Measurements from ENCODE around the gene PROK1. TPM values are rescaled to one million over a fixed set of nuclear protein-coding genes. Genes with fewer than 3 reads are reported as not detected.
"Not testable (repeated sequence)": the region's sequence is repeated elsewhere in the genome, so short reads cannot be mapped to it uniquely, and the experiment has no call there.

PROK1 gene
- total RNA-seq, 6 donors from 2014 or later = 0.33 TPM; not detected in 5

DNA sequence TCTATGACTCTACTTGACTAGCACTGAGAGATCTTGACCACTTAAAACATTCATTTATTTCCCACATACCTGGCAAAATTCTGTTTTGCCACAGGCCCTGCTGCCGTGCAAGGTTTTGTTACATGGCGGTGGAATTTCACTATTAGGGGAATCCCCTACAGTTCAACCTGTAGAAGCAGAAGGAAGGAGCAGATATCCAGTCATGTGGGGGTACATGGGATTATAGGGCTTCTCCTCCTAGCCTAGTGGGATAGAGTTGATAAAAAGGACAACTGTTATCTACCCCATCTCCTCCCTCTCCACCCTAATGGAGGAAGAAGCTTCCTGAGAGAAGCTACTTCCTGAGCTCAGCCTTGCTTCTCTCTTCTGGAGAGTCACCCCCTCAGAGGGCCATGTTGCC, 17.7 kb upstream of the PROK1 start:
- no peak overlapping the region for H3K4me3 ChIP-seq
- no peak for DNase-seq
- H3K27me3 ChIP-seq = no peaks in the 10 kb centered on the region
- no peaks in the 10 kb centered on the region for H3K9me3 ChIP-seq
- 51 to 79% methylated on average over 2 of the region's 2 CpGs for WGBS, 2 donors
- TF ChIP-seq POLR2AphosphoS5 (IDR thresholded peaks at IDR 0.05) = no peak
- no peak for TF ChIP-seq POLR2A (IDR thresholded peaks at IDR 0.05)
- TF ChIP-seq, protein P1, sequence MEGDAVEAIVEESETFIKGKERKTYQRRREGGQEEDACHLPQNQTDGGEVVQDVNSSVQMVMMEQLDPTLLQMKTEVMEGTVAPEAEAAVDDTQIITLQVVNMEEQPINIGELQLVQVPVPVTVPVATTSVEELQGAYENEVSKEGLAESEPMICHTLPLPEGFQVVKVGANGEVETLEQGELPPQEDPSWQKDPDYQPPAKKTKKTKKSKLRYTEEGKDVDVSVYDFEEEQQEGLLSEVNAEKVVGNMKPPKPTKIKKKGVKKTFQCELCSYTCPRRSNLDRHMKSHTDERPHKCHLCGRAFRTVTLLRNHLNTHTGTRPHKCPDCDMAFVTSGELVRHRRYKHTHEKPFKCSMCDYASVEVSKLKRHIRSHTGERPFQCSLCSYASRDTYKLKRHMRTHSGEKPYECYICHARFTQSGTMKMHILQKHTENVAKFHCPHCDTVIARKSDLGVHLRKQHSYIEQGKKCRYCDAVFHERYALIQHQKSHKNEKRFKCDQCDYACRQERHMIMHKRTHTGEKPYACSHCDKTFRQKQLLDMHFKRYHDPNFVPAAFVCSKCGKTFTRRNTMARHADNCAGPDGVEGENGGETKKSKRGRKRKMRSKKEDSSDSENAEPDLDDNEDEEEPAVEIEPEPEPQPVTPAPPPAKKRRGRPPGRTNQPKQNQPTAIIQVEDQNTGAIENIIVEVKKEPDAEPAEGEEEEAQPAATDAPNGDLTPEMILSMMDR (IDR thresholded peaks at IDR 0.05) = no peak
- no peak for TF ChIP-seq EP300 (IDR thresholded peaks at IDR 0.05)
- peak overlapping the region in 2 of 4 donors; percentile 26 to 65 for H3K27ac ChIP-seq
- H3K36me3 ChIP-seq = no peaks in the 10 kb centered on the region
- H3K4me1 ChIP-seq = peaks cover 7 to 15% (median 14%) of the 10 kb centered on the region in 4 donors
- peak in 1 of 2 donors; percentile 7 for ATAC-seq (ENCODE audit: low FRiP score in 2 of 2)

DNA sequence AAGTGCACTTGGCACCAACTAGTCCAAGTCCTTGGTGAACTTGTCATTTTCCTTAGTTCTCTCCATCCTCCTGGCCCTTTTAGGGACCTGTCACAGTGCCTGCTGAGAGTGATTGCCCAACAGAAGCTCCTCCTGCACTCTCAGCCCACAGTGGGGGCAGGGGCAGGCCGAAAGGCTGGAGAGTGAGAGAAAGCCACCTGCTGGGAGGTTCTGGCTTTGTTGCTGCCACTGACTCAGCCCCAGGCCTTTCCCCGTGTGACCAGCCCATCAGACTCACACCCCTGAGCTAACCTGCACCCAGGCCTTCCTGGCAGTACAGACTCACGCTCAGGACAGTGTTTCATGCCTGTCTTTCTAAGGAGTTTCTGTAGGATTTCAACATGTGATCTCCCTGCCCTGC, 17.1 kb upstream of the PROK1 start:
- ATAC-seq (ENCODE audit: low FRiP score in 2 of 2) = peak; percentile 77 to 88
- no peaks in the 10 kb centered on the region for H3K9me3 ChIP-seq
- DNase-seq = peak in 1 of 2 donors; percentile 90
- H3K27me3 ChIP-seq = no peaks in the 10 kb centered on the region
- TF ChIP-seq EP300 (IDR thresholded peaks at IDR 0.05) (no peak), POLR2AphosphoS5 (IDR thresholded peaks at IDR 0.05) (no peak), POLR2A (IDR thresholded peaks at IDR 0.05) (peak in 1 of 4 donors; percentile 25)
- TF ChIP-seq, protein P1 (IDR thresholded peaks at IDR 0.05) = peak in 3 of 6 experiments; percentile 38 to 59 (median 38)
- H3K4me1 ChIP-seq = peaks cover 7 to 15% (median 14%) of the 10 kb centered on the region in 4 donors
- H3K27ac ChIP-seq = peak overlapping the region in 2 of 4 donors; percentile 26 to 65
- 22 to 33% methylated on average over 3 of the region's 3 CpGs for WGBS, 2 donors
- no peak overlapping the region for H3K4me3 ChIP-seq
- H3K36me3 ChIP-seq = no peaks in the 10 kb centered on the region

DNA sequence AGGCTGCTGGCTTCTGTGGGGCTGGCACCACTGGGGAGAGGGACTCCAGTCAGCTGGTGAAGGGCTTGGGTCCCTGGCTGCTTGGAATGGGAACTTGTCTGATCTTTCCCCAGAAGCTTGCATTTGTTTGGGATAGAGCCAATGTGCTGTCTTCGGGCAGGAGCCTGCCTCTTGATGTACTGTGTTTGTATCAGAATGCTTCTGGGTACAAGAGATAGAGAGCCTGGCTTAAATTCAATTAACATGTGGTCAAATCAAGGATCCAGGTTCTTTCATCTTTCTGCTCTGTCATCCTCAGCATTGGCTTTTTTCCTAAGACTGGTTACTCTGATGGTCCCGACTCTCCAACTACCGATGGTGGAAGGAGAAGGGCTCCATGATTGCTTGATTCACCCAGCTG, 16.0 kb upstream of the PROK1 start:
- H3K9me3 ChIP-seq = no peaks in the 10 kb centered on the region
- TF ChIP-seq POLR2A (IDR thresholded peaks at IDR 0.05) (no peak), POLR2AphosphoS5 (IDR thresholded peaks at IDR 0.05) (no peak), EP300 (IDR thresholded peaks at IDR 0.05) (no peak)
- TF ChIP-seq, protein P1 (IDR thresholded peaks at IDR 0.05) = no peak
- H3K36me3 ChIP-seq = no peaks in the 10 kb centered on the region
- H3K4me3 ChIP-seq = no peak overlapping the region
- no peak overlapping the region for H3K27ac ChIP-seq
- no peaks in the 10 kb centered on the region for H3K27me3 ChIP-seq
- H3K4me1 ChIP-seq = peaks cover 7 to 15% (median 14%) of the 10 kb centered on the region in 4 donors
- DNase-seq (no peak), ATAC-seq (ENCODE audit: low FRiP score in 2 of 2) (no peak)
- 67 to 70% methylated on average over 3 of the region's 3 CpGs for WGBS, 2 donors

- no peaks in the 10 kb centered on the region for H3K9me3 ChIP-seq
- 70 to 80% methylated on average over 7 of the region's 7 CpGs for WGBS, 2 donors
- no peak for ATAC-seq (ENCODE audit: low FRiP score in 2 of 2)
Measured at GRCh38 chr1:110436635-110437034, 14.3 kb upstream of the PROK1 start.

DNA sequence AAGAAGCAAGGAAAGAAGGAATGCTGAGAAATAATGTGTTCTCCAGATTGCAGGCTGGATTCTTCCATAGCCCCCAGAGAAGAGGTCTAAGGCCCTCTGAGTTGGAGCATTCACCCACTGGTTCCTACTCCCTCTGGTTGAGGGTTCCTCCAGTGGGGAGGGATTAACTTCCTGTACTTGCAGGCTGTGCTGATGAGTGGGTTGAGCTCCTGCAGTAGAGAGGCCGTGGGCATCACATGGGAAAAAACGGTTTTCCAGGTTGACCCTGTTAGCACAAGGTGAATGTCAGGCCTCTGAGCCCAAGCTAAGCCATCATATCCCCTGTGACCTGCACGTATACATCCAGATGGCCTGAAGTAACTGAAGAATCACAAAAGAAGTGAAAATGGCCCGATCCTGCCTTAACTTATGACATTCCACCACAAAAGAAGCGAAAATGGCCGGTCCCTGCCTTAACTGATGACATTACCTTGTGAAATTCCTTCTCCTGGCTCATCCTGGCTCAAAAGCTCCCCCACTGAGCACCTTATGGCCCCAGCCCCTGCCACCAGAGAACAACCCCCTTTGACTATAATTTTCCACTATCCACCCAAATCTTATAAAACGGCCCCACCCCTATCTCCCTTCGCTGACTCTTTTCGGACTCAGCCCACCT, 13.2 kb upstream of the PROK1 start:
- WGBS, 2 donors = 73 to 92% methylated on average over 9 of the region's 9 CpGs
- H3K27me3 ChIP-seq; H3K27ac ChIP-seq; DNase-seq; ATAC-seq (ENCODE audit: low FRiP score in 2 of 2); H3K9me3 ChIP-seq; H3K4me3 ChIP-seq; H3K36me3 ChIP-seq: not testable (repeated sequence)
- peaks cover 14 to 35% (median 26%) of the 10 kb centered on the region in 4 donors for H3K4me1 ChIP-seq

More at GRCh38 chr1:110436635-110437034, 14.3 kb upstream of the PROK1 start:
- no peaks in the 10 kb centered on the region for H3K36me3 ChIP-seq
- H3K4me1 ChIP-seq = peaks cover 14 to 30% (median 23%) of the 10 kb centered on the region in 4 donors
- no peak overlapping the region for H3K4me3 ChIP-seq
- no peaks in the 10 kb centered on the region for H3K27me3 ChIP-seq
- no peak for DNase-seq
- H3K27ac ChIP-seq = no peak overlapping the region
- TF ChIP-seq POLR2A (IDR thresholded peaks at IDR 0.05) = no peak
- TF ChIP-seq EP300 (IDR thresholded peaks at IDR 0.05) = no peak
- TF ChIP-seq POLR2AphosphoS5 (IDR thresholded peaks at IDR 0.05) = no peak
- TF ChIP-seq, protein P1 (IDR thresholded peaks at IDR 0.05) = no peak
